ENCODE measurements around the gene PLOD1.

PLOD1 gene

DNA sequence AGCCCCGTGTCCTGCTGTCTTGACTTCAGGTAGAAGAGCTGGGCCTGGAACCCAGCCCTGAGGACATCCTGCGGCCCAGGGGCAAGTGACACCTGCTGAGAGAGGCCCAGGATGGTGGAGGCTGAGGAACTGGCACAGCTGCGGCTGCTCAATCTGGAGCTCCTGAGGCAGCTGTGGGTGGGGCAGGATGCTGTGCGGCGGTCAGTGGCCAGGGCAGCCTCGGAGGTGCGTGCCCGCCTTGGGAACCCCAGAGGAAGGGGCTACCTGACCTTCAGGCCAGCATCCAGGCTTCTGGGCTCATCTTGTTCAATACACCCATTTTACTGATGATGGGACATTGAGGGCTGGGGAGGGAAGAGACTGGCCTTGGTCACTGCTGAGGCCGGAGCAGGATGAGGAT, 87.1 kb downstream of the PLOD1 start (continued):
- TF ChIP-seq ARNTL (CRISPR knock-in tag; IDR thresholded peaks at IDR 0.05; ENCODE audit: borderline replicate concordance, low read depth) (no peak), BACH2 (CRISPR knock-in tag; IDR thresholded peaks at IDR 0.05; ENCODE audit: borderline replicate concordance) (no peak), TOX (CRISPR knock-in tag; IDR thresholded peaks at IDR 0.05; ENCODE audit: borderline replicate concordance) (no peak), ZNF70 (CRISPR knock-in tag; IDR thresholded peaks at IDR 0.05) (no peak), OSR1 (CRISPR knock-in tag; IDR thresholded peaks at IDR 0.05) (no peak), ESRRG (CRISPR knock-in tag; IDR thresholded peaks at IDR 0.05) (no peak)

DNA sequence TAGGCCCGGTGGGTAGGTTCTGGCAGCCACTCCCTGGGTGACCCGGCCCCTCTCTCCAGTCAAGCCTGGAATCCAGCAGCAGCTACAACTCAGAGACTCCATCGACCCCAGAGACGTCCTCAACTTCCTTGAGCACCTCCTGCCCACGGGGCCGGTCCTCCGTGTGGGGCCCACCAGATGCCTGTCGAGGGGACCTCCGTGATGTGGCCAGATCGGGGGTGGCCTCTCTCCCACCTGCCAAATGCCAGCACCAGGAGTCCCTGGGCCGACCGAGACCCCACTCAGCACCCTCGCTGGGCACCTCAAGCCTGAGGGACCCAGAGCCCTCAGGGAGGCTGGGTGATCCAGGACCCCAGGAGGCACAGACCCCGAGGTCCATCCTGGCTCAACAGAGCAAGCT, 87.5 kb downstream of the PLOD1 start:
- no peak for TF ChIP-seq OSR1 (CRISPR knock-in tag; IDR thresholded peaks at IDR 0.05)
- TF ChIP-seq ESRRG (CRISPR knock-in tag; IDR thresholded peaks at IDR 0.05) = no peak
- TF ChIP-seq, protein P1, sequence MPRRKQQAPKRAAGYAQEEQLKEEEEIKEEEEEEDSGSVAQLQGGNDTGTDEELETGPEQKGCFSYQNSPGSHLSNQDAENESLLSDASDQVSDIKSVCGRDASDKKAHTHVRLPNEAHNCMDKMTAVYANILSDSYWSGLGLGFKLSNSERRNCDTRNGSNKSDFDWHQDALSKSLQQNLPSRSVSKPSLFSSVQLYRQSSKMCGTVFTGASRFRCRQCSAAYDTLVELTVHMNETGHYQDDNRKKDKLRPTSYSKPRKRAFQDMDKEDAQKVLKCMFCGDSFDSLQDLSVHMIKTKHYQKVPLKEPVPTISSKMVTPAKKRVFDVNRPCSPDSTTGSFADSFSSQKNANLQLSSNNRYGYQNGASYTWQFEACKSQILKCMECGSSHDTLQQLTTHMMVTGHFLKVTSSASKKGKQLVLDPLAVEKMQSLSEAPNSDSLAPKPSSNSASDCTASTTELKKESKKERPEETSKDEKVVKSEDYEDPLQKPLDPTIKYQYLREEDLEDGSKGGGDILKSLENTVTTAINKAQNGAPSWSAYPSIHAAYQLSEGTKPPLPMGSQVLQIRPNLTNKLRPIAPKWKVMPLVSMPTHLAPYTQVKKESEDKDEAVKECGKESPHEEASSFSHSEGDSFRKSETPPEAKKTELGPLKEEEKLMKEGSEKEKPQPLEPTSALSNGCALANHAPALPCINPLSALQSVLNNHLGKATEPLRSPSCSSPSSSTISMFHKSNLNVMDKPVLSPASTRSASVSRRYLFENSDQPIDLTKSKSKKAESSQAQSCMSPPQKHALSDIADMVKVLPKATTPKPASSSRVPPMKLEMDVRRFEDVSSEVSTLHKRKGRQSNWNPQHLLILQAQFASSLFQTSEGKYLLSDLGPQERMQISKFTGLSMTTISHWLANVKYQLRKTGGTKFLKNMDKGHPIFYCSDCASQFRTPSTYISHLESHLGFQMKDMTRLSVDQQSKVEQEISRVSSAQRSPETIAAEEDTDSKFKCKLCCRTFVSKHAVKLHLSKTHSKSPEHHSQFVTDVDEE (CRISPR knock-in tag; IDR thresholded peaks at IDR 0.05) = no peak
- no peak for TF ChIP-seq ZNF70 (CRISPR knock-in tag; IDR thresholded peaks at IDR 0.05)
- TF ChIP-seq TCF4 (CRISPR knock-in tag; IDR thresholded peaks at IDR 0.05; ENCODE audit: borderline replicate concordance) = no peak
- no peak for TF ChIP-seq PPARA (CRISPR knock-in tag; IDR thresholded peaks at IDR 0.05; ENCODE audit: borderline replicate concordance)
- TF ChIP-seq BACH2 (CRISPR knock-in tag; IDR thresholded peaks at IDR 0.05; ENCODE audit: borderline replicate concordance) = no peak
- no peak for TF ChIP-seq RARB (CRISPR knock-in tag; IDR thresholded peaks at IDR 0.05)
- ATAC-seq = no peak

All from SK-N-SH treated with all-trans-retinoic acid at 6 μM for 48 hours (cell line).